CD4-positive, alpha-beta T cell treated with Interleukin-17A for 1 hour (primary cell): ENCODE measurements around the gene GIN1.
"Not testable (repeated sequence)": the region's sequence is repeated elsewhere in the genome, so short reads cannot be mapped to it uniquely, and the experiment has no call there.

Source experiments
- DNase-seq: peaks from one replicate; pipeline ENCODE4 v3.0.0-alpha.2; 2020

GIN1 gene, protein sequence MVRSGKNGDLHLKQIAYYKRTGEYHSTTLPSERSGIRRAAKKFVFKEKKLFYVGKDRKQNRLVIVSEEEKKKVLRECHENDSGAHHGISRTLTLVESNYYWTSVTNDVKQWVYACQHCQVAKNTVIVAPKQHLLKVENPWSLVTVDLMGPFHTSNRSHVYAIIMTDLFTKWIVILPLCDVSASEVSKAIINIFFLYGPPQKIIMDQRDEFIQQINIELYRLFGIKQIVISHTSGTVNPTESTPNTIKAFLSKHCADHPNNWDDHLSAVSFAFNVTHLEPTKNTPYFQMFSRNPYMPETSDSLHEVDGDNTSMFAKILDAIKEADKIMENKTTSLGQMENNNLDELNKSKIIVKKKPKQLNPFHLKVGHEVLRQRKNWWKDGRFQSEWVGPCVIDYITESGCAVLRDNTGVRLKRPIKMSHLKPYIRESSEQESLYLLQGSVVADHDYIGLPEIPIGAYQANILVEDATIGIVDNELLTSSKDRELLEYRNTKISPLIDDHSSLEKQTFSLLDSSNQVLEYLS

DNA sequence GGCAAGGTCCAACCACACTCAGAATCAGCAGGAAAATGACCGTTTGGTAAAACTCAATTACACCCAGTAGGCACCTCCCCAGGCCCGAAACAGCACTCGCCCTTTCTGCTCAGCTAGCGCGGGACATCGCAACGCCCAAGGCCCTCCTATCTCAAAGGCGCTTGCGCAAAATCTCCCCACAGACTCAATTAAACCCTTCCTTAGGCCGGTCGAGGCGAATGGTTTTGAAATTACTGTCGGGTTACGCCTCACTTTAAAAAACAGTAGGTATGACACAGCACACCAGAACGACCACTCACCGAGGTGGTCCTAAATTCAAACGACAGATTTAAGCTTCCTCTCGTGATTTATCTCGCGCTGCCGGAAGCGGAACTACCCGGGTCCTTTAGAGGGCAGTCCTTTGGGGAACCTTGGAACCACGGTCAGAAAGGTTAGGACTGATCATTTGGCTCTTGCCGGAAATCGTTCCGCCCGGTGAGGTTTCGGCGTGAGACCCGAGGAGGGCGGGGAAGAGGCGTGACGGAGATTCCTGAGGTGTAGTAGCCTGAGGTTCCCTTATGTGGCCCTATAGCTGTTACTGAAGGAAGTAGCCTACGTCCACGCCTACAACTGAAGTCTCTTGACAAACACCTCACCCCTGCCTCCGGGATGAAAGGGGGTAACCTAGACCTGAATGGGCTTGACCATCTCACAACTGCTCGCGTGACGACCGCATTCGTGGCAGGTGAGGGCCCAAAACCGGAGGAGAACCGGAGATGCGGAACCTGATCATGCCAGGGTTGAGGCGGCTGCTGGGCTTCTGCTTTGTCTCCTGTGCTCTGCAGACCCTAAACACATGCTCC lies at the start of gene GIN1, which contains the start of gene PPIP5K2:
Gene GIN1 (minus strand): TSS at position 374 of the 842 bp plus-strand sequence. CDS start 11,431 bp downstream, outside the sequence.
Gene PPIP5K2 (plus strand): TSS at position 537 of the 842 bp plus-strand sequence. CDS start 9,289 bp downstream, outside the sequence.
- peak; percentile 98 for DNase-seq

DNA sequence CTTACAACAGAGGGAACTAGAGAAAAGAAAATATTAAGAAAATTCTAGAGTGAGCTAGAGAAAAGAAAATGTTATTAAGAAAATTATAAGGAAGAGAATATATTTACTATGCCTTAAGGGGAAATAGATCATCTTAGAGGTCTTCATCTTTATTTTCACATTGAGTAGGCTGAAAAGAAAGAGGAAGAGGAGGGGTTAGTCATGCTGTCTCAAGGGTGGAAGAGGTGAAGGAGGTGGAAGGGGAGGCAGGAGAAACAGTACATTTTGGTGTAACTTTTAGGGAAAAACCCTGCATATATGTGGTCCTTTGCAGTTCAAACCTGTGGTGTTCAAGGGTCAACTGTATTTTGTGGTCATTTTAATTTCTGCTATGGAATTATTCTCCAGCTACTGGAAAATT lies 46.8 kb upstream of the GIN1 start:
- DNase-seq, result no peak

DNA sequence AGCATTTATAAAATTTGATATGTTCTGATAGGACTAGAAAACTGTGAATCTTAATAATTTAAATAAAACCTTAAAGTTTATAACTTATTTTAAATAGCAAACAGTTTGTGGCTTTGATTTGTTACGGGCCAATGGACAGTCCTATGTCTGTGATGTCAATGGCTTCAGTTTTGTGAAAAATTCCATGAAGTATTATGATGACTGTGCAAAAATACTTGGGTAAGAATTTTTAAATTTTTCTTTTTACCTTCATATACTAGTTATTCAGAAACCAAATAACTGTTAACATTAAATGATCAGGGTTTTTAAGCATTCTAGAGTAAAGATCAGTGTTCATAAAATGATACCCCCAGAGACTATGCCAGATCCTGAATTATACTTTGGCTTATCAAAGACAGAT lies 31.2 kb upstream of the GIN1 start:
- no peak for DNase-seq

DNA sequence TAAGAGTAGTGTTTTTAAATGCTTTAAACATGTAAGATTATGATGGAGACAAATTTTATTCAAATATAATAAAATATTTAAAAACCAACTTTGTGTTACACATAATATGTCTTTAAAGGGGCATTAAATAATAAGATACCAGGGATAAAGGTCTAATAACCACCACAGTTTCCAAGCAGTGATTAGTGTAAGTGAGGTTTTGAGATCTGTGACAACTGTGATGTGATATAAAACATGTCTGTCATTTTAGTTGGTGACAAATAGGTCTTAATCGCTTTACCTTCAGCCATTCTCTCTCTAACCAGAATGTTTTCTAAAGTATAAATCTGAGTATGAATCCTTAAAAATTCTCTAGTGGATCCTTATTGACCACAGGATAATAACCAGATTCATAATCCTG lies 28.3 kb upstream of the GIN1 start:
- no peak for DNase-seq

DNA sequence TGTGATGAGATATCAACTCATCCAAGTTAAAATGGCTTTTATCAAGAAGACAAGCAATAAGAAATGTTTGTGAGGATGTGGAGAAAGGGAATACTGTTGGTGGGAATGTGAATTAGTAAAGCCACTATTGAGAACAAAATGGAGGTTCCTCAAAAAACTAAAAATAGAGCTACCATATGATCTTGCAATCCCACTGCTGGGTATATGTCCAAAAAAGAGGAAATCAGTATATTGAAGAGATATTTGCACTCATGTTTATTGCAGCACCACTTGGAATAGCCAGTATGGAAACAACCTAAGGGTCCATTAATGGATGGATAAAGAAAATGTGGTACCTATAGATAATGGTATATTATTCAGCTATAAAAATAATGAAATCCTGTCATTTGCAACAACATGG lies 25.3 kb upstream of the GIN1 start:
- DNase-seq, result no peak

DNA sequence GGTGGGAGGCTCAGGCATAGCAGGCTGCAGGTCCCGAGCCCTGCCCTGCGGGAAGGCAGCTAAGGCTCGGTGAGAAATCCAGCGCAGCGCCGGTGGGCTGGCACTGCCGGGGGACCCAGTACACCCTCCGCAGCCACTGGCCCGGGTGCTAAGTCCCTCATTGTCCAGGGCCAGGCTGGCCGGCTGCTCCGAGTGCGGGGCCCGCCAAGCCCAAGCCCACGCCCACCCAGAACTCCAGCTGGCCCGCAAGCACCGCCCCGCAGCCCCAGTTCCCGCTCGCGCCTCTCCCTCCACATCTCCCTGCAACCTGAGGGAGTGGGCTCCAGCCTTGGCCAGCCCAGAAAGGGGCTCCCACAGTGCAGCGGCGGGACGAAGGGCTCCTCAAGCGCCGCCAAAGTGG lies 22.2 kb upstream of the GIN1 start:
- not testable (repeated sequence) for DNase-seq

DNA sequence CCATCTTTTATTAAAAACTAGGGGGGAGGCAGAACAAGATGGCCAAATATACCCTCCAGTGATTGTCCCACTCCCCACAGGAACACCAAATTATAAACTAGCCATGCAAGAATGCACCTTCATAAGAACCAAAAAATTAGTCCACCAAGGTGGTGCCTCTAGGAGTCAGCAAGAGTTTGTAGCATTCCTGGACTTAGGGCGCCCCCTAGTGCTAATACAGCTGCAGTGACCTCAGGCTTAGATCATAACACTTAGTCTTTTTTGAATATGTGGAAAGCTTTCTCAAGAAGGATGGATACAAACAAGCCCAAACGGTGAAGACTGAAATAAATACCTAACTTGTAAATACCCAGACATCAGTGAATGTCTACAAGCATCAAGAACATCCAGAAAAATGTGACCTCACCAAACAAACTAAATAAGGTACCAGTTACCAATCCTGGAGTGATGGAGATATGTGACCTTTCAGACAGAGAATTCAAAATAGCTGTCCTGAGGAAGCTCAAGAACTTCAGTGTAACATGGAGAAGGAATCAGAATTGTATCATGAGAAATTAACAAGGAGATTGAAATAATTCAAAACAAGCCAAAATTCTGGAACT lies 19.4 kb upstream of the GIN1 start:
- DNase-seq, result peak; percentile 88

DNA sequence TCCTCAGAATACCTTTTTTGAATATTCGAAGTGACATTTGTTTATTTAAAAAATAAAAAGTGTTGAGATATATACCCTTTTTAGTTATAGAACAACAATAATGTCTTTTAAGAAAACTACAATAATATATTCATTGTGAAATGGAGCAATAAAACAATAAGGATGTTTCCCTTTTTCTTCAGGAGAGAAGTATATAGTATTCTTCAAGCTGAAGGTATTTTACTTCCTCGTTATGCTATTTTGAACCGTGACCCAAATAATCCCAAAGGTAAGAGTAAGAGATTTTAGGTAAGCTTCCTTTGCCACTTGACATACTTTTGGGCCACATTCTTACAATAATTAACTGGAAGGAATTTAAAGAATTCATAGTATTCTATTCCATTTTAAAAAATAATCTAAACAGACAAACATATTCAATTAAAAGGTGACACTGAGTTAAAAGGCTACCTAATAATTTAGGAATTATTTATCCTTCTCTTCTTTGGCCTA lies 18.3 kb upstream of the GIN1 start:
- no peak for DNase-seq

DNA sequence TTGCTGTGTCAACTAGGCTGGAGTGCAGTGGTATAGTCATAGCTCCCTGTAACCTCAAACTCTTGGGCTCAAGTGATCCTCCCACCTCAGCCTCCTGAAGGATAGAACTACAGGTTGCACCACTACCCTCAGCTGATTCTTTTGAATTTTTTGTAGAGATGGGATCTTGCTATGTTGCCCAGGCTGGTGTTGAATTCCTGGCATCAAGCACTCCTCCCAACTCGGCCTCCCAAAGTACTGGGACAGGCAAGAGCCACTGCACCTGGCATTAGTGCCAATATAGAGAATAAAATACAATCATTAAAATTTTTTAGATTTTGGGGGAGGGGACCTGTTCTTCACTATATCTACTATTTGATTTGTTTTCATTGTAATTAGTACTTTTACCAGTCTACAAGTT lies 15.5 kb upstream of the GIN1 start:
- DNase-seq, result no peak

DNA sequence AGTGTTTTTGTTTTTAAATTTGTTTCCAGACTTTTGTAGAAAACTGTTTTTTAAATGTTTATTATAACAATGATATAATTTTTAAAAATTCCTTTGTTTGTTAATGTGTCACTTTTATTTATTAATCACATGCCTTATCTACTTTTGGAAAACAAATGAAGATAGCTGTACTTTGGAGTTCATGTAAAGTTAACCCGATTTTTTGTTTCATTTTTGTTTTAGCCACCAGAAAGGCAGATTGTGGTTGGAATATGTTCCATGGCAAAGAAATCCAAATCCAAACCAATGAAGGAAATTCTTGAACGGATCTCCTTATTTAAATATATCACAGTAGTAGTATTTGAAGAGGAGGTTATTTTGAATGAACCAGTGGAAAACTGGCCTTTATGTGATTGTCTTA lies 13.3 kb upstream of the GIN1 start:
- no peak for DNase-seq

DNA sequence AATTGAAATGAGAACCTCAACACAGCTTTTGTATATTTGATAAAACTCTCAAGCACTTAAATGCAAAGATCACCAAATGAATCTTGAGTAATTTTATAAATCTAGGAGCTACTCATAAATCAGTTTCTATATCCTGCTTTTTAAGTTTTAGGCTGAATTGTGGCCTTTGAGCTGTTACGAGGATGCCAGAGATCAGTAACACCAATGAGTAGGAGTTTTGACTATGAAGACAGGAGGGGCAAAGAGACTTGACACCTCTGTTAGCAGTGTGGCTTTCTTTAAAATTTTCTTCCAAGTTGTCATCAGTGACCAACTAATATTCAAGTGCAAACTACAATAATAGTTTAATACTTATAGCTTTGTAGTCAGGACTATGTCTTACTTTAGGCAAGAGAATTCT lies 12.7 kb upstream of the GIN1 start:
- DNase-seq, result no peak

DNA sequence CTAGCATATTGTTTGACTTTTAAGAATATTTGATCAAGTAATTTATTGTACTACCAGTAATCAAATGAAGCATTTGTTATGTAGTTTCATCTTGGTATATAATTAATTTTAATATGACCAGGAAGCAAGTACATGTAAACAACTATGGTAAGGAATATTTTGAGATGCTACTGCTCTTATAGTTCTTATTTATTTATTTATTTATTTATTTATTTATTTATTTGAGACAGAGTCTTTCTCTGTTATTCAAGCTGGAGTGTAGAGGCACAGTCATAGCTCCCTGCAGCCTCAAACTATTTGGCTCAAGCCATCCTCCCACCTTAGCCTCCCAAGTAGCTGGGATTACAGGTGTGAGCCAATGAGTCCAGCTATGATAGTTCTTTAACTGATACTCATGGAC lies 8.3 kb upstream of the GIN1 start:
- no peak for DNase-seq

DNA sequence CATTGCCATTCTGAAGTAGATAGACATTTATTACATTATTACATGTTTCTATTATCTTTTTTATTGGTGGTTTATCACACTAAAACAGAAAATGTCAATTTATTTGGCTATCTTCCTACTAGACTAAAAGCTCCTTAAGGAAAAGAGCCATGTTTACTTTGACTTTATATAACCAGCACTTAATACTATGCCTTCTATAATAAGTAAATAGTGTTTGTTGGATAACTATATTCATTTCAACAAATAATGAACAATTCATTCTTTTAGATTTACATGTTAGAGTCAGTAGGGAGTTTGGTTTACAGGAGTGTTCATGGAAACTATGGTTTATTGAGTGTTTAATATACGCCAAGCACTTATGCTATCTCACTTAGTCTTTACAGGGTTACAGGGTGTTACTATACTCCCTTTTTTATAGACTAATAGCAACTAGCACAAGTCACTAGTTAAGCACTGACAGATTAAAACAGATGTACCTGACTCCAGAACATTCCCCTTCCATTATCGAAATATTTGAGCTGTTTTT lies 7.4 kb upstream of the GIN1 start:
- DNase-seq, result no peak

DNA sequence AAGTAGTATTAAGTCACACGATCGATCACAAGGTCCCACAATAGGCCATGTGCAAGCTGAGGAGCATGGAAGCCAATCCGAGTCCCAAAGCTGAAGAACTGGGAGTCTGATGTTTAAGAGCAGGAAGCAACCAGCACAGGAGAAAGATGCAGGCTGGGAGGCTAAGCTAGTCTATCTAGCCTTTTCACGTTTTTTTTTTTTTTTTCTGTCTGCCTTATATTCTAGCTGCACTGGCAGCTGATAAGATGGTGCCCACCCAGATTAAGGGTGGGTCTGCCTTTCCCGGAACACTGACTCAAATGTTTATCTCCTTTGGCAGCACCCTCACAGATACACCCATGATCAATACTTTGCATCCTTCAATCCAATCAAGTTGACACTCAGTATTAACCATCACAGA lies 6.6 kb upstream of the GIN1 start:
- DNase-seq, result no peak

DNA sequence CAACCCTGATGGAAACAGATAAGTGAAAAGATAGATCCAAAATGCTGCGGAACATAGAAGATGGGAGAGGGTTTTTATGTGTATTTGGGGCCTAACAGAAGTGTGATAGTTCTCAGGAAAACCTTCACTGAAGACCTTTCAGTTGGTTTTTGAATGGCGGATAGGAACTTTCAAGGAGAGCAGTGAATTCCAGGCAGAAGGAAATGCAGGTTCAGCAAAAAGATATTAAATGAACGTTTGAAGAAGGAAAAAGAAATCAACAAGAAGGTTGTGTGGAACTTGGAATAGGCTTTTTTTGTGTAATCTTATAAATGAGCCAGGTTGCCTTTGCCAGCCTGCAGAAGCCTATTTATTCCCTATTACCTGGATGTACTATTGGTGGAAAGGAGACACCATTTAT lies 2.3 kb upstream of the GIN1 start:
- no peak for DNase-seq

DNA sequence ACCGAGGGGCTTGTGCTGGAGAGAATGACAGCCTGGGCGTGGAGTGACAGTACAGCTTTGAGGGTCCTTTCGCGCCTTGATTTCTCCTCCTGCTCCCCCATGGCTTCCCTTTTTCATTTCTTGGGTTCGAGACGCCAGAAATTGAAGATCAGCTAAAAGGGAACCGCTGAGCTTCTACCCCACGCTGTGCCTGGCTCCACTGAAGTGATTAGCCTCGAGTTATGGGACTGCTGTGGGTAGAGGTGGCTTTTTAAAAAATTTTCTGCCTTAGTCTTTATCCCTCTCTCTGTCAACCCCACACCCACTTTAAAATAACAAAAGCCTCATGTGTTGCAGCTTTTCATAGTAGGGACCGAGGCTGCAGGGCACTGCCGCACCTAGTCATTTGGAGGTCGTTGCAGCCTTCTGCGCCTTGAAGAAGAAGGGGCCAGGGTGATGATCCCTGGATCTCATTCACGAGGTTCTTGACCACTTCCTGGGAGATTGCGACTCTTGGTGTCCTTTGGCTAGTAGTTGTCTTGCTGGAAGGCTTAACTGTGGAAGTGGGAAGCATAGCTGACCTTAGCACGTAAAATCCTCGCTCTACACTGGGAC lies 766 bp upstream of the GIN1 start:
- peak; percentile 7 for DNase-seq

DNA sequence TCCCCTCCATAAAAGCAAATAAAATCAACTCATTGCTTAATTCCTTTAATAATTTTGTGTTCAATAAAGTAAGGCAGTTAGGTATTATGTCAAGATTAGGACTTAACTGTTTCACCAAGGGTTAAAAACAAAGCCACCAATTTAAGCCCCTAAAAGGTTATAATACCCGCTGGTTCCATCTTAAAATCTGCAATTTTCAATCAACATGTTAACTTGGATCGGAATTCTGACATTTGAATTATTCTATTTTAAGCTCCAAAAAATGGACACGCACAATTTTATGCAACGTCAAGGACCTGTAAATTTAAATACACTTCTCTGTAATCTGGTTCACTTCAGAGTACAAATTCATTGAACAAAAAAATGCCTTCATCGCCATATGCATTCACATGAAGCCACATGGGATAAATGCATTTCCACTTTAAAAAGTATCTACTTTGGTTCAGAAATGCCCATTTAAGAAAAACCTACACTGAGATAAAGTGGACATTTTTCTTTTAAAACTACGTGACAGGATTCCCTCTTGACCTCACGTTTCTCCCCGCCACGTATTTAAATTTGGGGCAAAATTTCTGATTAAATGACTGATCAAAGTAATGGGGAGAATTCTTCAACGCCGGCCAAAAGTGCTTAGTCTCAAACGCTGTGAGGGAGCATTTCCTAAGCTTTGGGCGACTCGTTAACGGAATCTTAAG lies 721 bp downstream of the GIN1 start:
- DNase-seq, result peak; percentile 45

DNA sequence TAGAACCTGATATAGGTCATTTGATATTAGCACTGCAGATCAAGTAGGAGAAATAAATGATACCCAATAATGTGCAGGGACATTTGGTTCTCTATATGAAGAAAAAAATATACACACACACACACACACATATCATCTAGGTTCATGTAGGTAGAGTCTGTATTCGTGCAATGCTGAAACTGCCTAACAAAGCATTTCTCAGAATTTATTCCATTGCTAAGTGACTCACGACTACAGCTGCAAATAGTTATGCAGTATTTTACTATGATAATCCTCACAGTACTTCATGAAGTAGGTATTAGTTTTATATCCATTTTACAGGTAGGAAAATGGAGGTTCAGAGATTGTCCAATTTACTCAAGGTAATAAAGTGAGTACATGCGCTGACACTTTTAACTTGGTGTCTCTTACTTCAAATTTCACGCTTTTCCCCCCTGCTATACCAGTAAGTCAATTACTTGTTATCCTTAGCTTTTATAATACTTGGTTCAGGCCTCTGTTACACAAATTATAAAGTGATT lies 2.4 kb downstream of the GIN1 start:
- DNase-seq, result no peak

DNA sequence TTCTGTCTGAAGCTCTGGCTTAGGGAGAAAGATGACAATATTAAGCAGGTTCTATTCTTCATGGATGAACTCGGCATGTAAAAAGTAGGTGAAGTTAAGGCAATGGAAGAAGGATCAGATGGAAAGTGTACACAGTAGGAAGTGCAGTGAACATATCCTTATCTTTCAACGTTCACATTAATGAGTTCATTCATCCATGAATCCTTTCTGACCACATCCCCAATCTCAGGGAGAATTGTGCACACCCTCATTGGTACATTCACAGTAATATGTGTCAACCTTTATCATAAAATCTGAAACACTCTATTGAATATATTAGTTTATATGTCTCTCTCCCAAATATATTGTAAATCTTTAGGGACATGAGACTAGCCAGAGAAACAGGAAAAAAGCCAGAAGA lies 5.5 kb downstream of the GIN1 start:
- no peak for DNase-seq

DNA sequence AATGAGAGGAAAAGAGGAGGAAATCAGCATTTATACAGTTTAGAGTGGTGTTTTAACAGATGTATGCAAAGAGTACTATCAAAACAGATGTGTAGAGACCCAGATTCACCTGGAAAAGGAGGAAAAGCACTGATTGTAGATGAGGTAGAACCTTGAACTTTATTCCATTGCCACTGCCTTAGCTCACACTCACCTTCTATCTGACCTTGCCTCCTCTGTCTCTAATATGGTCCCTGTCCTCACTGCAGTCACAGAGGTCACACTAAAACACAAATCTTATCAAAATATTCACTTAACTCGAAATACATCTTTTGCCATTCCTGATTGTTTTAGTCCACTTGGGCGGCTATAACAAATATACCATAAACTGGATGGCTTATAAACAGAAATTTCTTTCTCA lies 7.0 kb downstream of the GIN1 start:
- no peak for DNase-seq

DNA sequence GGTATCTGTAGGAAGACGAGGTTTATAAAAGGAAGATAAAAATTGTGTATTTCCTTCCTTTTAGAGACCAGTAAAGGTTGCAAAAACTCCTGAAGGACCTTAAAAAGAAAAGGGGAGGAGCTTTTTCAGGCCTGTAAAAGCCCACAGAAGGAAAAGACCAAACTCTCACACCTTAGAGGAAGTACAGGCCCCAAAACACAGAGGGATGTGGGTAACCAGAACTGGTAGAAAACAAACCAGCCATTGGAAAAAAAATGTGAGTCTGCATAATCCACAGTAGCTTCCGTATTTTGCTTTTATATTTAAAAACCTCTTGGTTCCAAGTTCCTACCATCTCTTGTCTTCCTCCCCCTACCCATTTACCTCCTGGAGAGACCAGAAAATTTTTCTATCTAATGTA lies 8.5 kb downstream of the GIN1 start:
- DNase-seq, result peak; percentile 64

DNA sequence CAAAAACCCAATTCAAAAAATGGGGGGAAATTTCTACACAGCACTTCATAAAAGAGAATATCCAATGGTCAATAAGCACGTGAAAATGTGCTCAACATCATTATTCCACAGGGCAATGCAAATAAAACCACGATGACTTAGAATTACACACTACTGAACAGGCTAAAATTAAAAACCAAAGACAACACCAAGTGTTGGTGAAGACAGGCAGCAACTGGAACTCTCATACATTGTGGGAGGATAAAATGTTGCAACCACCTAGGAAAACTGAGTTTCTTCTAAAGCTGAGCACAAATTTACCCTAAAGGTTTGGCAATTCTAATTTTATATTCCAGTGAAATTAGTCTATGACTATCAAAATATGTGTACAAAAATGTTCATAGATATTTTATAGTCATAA lies 9.5 kb downstream of the GIN1 start:
- no peak for DNase-seq
